Activated CD4-positive, alpha-beta T cell treated with anti-CD3 and anti-CD28 coated beads for 4 hours (primary cell): ENCODE results near the gene ITPR3.

Experiments used
- DNase-seq, 2 donors: peaks; one replicate each; pipeline ENCODE4 v3.0.0-alpha.2; 2020

The ITPR3 gene

GRCh38 chr6:33705268-33705885 is 84.3 kb downstream of the ITPR3 start:
- DNase-seq = no peak

- DNase-seq = no peak
These were observed 85.0 kb downstream of the ITPR3 start for GRCh38 chr6:33705955-33706725.

- DNase-seq = no peak
These were observed 86.6 kb downstream of the ITPR3 start for GRCh38 chr6:33707771-33708170.

- no peak for DNase-seq
These were observed 87.5 kb downstream of the ITPR3 start for GRCh38 chr6:33708516-33709204.

- no peak for DNase-seq
These were observed 88.6 kb downstream of the ITPR3 start for GRCh38 chr6:33709605-33710295.

- DNase-seq = no peak
These were observed 89.4 kb downstream of the ITPR3 start for GRCh38 chr6:33710296-33711121.

- DNase-seq = peak; percentile 97 to 99
These were observed 90.3 kb downstream of the ITPR3 start, which contains the start of gene UQCC2 for GRCh38 chr6:33711140-33712129. Gene UQCC2, minus strand, starts transcription at chr6:33711700. Its CDS starts 14 bp downstream, at chr6:33711686.

GRCh38 chr6:33712914-33713313 is 91.8 kb downstream of the ITPR3 start:
- DNase-seq = no peak

- DNase-seq = no peak
These were observed 92.7 kb downstream of the ITPR3 start for GRCh38 chr6:33713786-33714185.

GRCh38 chr6:33714385-33715040 is 93.4 kb downstream of the ITPR3 start:
- DNase-seq = no peak

- no peak for DNase-seq
These were observed 95.3 kb downstream of the ITPR3 start for GRCh38 chr6:33716379-33716778.

GRCh38 chr6:33716890-33717632 is 95.9 kb downstream of the ITPR3 start:
- no peak for DNase-seq

GRCh38 chr6:33717934-33718455 is 96.9 kb downstream of the ITPR3 start:
- DNase-seq = no peak

GRCh38 chr6:33718713-33719112 is 97.6 kb downstream of the ITPR3 start:
- no peak for DNase-seq

GRCh38 chr6:33719326-33719987 is 98.3 kb downstream of the ITPR3 start:
- DNase-seq = no peak

- no peak for DNase-seq
These were observed 99.9 kb downstream of the ITPR3 start for GRCh38 chr6:33720998-33721397.

- no peak for DNase-seq
These were observed 100.4 kb downstream of the ITPR3 start for GRCh38 chr6:33721508-33721907.

- no peak for DNase-seq
These were observed 101.0 kb downstream of the ITPR3 start for GRCh38 chr6:33722103-33722623.
